Loucy (cell line): ENCODE measurements around the gene DIS3.
"Not testable (repeated sequence)": the region's sequence is repeated elsewhere in the genome, so short reads cannot be mapped to it uniquely, and the experiment has no call there.

Source experiments
- H2AFZ ChIP-seq: fragments of 200-600 bp; sonication (generic); 2 replicates; pipeline ENCODE4 v1.6.0; 2016; ENCODE audit warnings: antibody characterized with exemption, mild to moderate bottlenecking, low read length, moderate library complexity
- H3F3A ChIP-seq: fragments of 200-600 bp; 2 replicates; pipeline ENCODE4 v1.6.0; 2016; ENCODE audit warnings: antibody characterized with exemption, low read depth, mild to moderate bottlenecking
- H3K27me3 ChIP-seq: fragments of 200-600 bp; sonication (generic); 2 replicates; pipeline ENCODE4 v1.6.1; 2014; ENCODE audit warnings: low read length, mild to moderate bottlenecking; ENCODE audit not compliant: insufficient read depth, poor library complexity, severe bottlenecking
- H3K36me3 ChIP-seq: fragments of 200-600 bp; sonication (generic); 2 replicates; pipeline ENCODE4 v1.6.1; 2016; ENCODE audit warnings: low read length; ENCODE audit not compliant: insufficient read depth
- H3K4me1 ChIP-seq: fragments of 200-600 bp; sonication (generic); 2 replicates; pipeline ENCODE4 v1.5.1; 2014; ENCODE audit warnings: low read length, mild to moderate bottlenecking; ENCODE audit not compliant: insufficient read depth, poor library complexity, severe bottlenecking
- H3K4me2 ChIP-seq: fragments of 200-600 bp; sonication (generic); 2 replicates; pipeline ENCODE4 v1.6.0; 2014; ENCODE audit warnings: antibody characterized with exemption, low read length, low read depth, mild to moderate bottlenecking; ENCODE audit not compliant: poor library complexity, severe bottlenecking
- H3K4me3 ChIP-seq: fragments of 200-600 bp; sonication (generic); 2 replicates; pipeline ENCODE4 v1.5.1; 2014; ENCODE audit warnings: low read length, mild to moderate bottlenecking, mixed read lengths; ENCODE audit not compliant: poor library complexity, severe bottlenecking
- H3K79me2 ChIP-seq: fragments of 200-600 bp; sonication (generic); 2 replicates; pipeline ENCODE4 v1.6.1; 2014; ENCODE audit warnings: low read length; ENCODE audit not compliant: insufficient read depth
- H3K9ac ChIP-seq: fragments of 200-600 bp; sonication (generic); 2 replicates; pipeline ENCODE4 v1.6.0; 2014; ENCODE audit warnings: mild to moderate bottlenecking, low read depth, low read length, moderate library complexity; ENCODE audit not compliant: poor library complexity, severe bottlenecking
- H3K9me2 ChIP-seq: fragments of 200-600 bp; sonication (generic); replicated peaks from 2 replicates; pipeline ENCODE4 v1.6.1; 2016; ENCODE audit warnings: low read depth, low read length, mixed read lengths
- H3K9me3 ChIP-seq: fragments of 200-600 bp; sonication (generic); 2 replicates; pipeline ENCODE4 v1.6.1; 2014; ENCODE audit warnings: mild to moderate bottlenecking, antibody characterized with exemption, low read length, low read depth; ENCODE audit not compliant: insufficient read depth
- H4K20me1 ChIP-seq: fragments of 200-600 bp; sonication (generic); 2 replicates; pipeline ENCODE4 v1.6.0; 2014; ENCODE audit warnings: antibody characterized with exemption, low read length, mild to moderate bottlenecking; ENCODE audit not compliant: insufficient read depth, poor library complexity, severe bottlenecking
- CTCF ChIP-seq: fragments of 200-600 bp; sonication (generic); conservative IDR thresholded peaks from 2 replicates; pipeline ENCODE4 v1.5.1; 2014; ENCODE audit warnings: mild to moderate bottlenecking, antibody characterized with exemption, low read length
- EZH2phosphoT487 ChIP-seq: fragments of 200-600 bp; IDR thresholded peaks from 2 replicates; pipeline ENCODE4 v1.6.1; 2018; ENCODE audit warnings: antibody characterized with exemption, mild to moderate bottlenecking, moderate library complexity, borderline replicate concordance

DIS3 gene

DNA sequence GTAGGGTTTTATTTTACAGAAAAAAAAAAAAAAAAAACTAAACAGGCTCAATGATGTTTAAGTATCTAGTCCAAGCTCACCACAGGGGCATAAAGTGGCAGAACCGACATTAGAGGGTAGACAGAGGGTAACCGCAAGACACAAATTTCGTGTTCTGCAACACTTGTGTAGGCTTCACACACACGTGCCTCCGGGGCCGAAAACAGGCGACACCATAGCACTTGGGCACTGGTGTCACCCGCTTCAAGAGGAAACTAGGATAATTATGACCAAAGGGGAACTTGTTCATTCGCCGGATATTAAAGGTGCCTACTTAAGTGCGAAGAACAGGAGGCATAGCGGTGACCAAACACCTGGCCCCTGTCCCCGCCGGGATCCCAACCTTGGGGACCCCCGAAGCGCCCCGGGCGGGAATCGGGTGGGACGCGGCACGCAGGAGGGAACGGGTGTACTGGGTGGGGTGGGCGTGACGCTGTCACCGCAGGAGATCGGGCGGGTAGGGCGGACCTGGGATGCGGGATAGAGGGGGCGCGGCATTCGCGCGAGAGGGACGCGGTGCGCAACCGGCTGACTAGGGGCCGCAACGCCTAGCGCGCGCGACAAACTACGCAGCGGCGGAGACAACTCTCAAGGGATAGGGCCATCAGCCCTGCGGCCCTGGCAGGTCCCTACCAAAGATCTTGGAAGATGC lies 54.8 kb downstream of the DIS3 start:
- Histone ChIP-seq H4K20me1 (peaks cover 61% of the 10 kb centered on the region), H3K4me2 (peak overlapping the region; percentile 92), H2AFZ (peak overlapping the region; percentile 79), H3K9ac (peak overlapping the region; percentile 90), H3K4me3 (peak overlapping the region; percentile 91), H3K36me3 (peaks cover 6% of the 10 kb centered on the region; the same call in 1 of the 2 replicates), H3K9me2 (no peaks in the 10 kb centered on the region), H3K79me2 (peaks cover 95% of the 10 kb centered on the region), H3F3A (no peaks in the 10 kb centered on the region), H3K9me3 (no peaks in the 10 kb centered on the region), H3K4me1 (peaks cover 71% of the 10 kb centered on the region), H3K27me3 (no peaks in the 10 kb centered on the region)
- TF ChIP-seq CTCF: no peak
- TF ChIP-seq EZH2phosphoT487: no peak

DNA sequence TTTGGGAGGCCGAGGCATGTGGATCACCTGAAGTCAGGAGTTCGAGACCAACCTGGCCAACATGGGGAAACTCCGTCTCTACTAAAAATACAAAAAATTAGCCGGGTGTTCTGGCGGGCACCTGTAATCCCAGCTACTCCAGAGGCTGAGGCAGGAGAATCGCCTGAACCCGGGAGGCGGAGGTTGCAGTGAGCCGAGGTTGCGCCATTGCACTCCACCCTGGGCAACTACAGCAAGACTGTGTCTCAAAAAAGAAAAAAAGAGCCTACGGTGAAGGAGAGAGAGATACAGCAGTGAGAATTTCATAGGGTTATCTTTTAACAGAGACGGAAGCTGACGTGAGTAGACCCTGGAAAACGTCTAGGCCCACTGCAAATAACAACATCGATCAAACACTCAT lies 55.5 kb downstream of the DIS3 start:
- H3K27me3 ChIP-seq, H2AFZ ChIP-seq, H3K9me2 ChIP-seq, H3K9me3 ChIP-seq, H3F3A ChIP-seq, H3K36me3 ChIP-seq: not testable (repeated sequence)
- H4K20me1 ChIP-seq: peaks cover 65% of the 10 kb centered on the region
- peak overlapping the region; percentile 90 for H3K9ac ChIP-seq
- H3K4me3 ChIP-seq: peak overlapping the region; percentile 91
- peaks cover 95% of the 10 kb centered on the region for H3K79me2 ChIP-seq
- H3K4me2 ChIP-seq: peak overlapping the region; percentile 92
- peaks cover 72% of the 10 kb centered on the region for H3K4me1 ChIP-seq

- peaks cover 63% of the 10 kb centered on the region for H3K36me3 ChIP-seq
- no peak overlapping the region for H3K4me3 ChIP-seq
- TF ChIP-seq EZH2phosphoT487: no peak
- no peak for TF ChIP-seq CTCF
- H3K4me2 ChIP-seq: peak overlapping the region; percentile 32
- no peaks in the 10 kb centered on the region for H3F3A ChIP-seq
- no peaks in the 10 kb centered on the region for H3K9me2 ChIP-seq
- H3K79me2 ChIP-seq: peaks cover 97% of the 10 kb centered on the region
- H3K27me3 ChIP-seq: no peaks in the 10 kb centered on the region
- peaks cover 33% of the 10 kb centered on the region for H4K20me1 ChIP-seq
- peaks cover 13% of the 10 kb centered on the region for H3K4me1 ChIP-seq
- no peak overlapping the region for H3K9ac ChIP-seq
- no peaks in the 10 kb centered on the region; the same call in 1 of the 2 replicates for H3K9me3 ChIP-seq
- H2AFZ ChIP-seq: no peak overlapping the region
Measured at GRCh38 chr13:72716776-72717175, 64.9 kb downstream of the DIS3 start.
